Measurements from ENCODE around the gene DAB1.
"Not testable (repeated sequence)": the region's sequence is repeated elsewhere in the genome, so short reads cannot be mapped to it uniquely, and the experiment has no call there.

The DAB1 gene

DNA sequence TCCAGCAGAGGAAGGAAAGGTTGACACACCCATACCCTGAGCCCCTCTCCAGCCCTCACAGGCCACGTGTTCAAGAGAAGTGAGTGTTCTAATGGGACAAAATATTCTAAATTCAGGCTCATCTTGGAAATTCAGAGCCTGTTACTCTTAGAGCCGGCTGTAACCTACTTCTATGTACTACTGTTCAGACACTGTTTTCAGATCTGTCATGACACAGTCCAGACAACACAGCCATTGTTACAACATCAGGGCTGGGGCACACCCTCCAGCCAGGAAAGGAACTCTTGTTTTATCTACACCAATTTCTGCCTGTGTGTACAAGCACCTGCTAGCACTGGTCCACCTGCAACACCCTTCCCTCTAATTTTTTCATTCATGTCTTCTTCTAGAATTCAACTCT is 312.7 kb downstream of the DAB1 start:
- no peak for DNase-seq

GRCh38 chr1:57109883-57110282 is 314.0 kb downstream of the DAB1 start:
- DNase-seq, result no peak

- no peak for DNase-seq
Measured at GRCh38 chr1:57109247-57109646, 314.6 kb downstream of the DAB1 start.

GRCh38 chr1:57106296-57106695 is 317.6 kb downstream of the DAB1 start:
- no peak for DNase-seq

DNA sequence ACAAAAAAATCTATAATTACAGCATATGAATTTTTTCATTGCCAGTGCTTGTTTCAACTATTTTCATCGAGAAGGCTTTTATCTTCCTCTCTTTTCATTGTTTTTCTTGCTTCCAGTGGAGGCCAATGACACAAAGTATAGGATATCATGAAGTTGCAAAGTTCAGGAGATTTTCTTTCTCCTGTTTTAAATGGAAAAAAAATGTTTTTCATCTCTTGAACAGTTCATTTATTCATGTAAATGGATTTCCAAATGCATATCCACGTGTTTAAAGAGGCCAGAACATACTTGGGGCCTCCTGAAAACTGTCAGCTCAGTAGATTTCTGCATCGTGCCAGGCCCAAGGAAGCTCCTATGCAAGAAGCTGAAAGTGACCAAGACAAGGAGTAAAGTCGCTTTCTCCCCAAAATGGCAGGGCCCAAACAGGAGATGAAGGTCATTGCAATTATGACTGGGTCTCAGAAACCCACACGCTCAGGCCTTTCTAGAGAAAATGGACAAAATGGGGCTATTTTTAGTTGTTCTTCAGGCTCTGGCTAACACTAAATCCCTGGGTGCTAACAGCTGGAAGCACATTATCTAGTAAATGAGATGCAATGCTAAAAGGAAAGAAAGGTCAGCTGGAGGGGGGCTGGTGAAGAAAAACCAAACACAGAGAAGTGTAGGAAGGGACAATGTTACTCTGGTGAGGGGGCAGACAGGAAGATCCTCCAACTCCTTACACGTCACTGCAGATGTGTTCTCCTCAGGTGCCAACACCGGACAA is 321.1 kb downstream of the DAB1 start:
- no peak for DNase-seq

DNA sequence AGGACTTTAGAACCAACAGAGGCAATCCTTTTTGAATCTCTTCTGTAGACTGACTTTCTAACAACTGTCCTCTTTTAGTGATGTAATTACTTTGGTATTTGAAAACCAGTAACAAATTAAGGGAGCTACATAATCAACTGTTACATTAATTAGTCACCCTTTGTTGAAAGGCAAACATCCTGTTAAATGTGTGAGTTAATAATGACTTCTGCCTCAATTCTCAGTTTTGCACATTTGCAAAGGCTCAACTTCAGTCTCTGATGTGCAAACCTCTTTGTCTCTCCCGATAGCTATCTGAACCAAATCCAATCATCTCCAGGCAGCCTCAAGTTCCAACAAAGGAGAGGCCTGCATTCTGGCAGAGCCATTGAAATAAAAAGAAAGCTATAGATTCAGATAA is 322.7 kb downstream of the DAB1 start:
- DNase-seq, result no peak

DNA sequence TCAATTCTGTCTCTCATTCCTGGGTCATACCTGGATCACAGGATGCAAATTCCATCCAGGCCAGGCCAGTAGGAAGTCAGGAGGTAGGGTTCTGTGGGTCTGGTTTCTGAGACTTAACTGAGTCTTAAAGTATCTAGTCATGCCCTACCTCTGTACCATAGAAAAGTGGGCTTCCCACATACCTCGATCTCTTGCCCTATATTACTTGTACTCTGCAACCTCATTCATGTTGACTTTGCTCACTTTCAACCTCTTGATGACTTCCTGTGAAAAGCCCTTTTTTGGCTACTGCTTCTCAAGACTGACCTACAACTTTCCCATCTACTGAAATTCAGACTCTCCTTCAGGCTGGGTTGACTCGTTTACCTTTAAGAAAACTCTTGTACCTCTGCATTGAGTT is 329.1 kb downstream of the DAB1 start:
- no peak for DNase-seq

DNA sequence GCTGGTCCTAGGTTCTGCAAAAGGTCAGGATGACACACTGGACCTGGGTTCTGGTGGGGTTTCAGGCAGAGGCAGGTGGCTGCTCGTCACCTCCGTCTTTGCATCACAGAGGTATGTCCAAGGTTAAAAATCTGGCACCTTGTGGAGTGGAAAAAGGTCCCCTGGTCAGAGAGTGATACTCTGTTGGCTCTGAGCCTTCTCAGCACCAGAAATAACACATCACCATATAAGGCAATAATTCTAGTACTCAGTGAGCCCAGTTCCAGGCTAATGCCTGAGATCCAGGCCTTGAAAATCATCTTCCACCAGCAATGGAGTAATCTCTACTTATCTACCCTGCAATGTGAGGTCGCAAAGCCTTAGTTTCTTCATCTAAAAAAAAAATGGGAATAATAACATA is 330.7 kb downstream of the DAB1 start:
- no peak for DNase-seq

GRCh38 chr1:57091642-57092041 is 332.2 kb downstream of the DAB1 start:
- DNase-seq, result no peak

DNA sequence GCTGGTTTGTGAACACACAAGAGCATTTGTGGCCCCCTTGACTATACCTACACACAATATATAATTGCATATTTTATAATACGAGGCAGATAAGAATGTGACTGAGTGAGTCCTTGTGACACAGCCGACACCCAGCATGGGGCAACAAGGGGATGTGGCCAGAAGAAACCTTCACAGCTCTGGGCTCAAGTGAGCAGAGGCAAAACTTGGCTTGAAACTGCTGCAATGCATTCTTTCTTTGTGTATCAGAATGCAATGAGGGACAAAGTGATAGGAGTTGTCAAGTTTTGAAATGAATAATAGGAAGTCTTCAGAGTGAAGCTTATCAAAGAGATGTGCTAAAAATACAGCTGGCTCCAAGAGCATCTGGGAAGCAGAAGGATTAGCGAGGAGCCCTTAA is 334.0 kb downstream of the DAB1 start:
- DNase-seq, result no peak

GRCh38 chr1:57089221-57089620 is 334.6 kb downstream of the DAB1 start:
- no peak for DNase-seq

DNA sequence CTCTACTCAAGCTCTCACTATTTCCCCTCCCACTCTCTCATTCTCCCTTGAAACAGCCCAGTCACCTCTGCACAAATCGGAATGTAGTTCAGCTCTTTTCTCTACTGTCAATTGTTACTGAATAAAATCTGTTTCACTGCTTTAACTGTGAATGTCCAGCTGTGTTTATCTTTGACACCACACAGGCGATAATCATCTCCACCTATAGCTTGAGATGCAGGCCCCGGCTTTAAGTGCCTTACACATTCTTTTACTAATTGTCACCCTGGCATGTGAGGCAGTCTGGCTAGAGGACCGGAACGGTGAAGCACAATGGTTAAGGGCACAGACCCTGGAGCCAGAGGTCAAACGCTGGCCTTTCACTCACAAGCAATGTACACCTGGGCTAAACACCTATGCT is 335.2 kb downstream of the DAB1 start:
- DNase-seq, result no peak

DNA sequence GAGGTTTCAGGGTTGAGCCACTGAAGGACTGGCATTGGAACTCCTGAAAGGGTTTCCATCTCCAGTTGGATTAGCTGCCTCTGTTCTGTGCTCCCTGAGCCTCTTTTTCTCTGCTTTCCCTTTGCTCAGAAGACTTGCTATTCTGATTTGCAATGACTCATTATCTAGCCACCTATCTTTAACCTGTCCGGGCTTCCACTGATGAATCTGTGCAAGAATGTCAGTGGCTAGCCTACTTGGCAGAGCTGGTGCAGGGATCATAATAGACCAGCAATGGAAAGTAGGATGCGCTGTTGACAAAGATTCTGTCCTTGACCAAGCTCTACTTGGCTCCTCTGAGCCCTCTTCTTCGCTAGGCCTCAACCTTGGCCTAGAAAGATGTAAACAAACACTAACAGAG is 336.2 kb downstream of the DAB1 start:
- not testable (repeated sequence) for DNase-seq

- no peak for DNase-seq
Measured at GRCh38 chr1:57086154-57086553, 337.7 kb downstream of the DAB1 start.

DNA sequence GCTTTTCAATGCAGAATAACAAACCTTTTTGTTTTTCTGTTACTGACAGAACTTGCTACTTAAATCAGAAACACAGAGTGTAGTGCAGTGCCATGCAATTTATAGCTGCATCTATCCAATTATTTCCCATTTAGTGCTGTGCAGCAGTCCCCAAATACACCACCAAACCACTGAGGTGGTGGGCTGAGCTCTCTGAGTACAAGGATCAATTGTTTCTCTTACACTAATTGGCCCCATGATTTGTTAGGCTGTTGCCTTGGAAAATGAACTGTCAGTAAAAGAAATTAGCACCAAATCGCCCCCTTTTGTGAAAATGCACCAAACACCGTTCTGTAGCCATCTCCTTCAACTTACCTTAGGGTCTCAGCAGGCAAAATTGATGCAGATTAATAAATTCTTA is 339.2 kb downstream of the DAB1 start:
- DNase-seq, result no peak

GRCh38 chr1:57082711-57083439 is 341.0 kb downstream of the DAB1 start:
- DNase-seq, result no peak

GRCh38 chr1:57079454-57080157 is 344.3 kb downstream of the DAB1 start:
- no peak for DNase-seq

DNA sequence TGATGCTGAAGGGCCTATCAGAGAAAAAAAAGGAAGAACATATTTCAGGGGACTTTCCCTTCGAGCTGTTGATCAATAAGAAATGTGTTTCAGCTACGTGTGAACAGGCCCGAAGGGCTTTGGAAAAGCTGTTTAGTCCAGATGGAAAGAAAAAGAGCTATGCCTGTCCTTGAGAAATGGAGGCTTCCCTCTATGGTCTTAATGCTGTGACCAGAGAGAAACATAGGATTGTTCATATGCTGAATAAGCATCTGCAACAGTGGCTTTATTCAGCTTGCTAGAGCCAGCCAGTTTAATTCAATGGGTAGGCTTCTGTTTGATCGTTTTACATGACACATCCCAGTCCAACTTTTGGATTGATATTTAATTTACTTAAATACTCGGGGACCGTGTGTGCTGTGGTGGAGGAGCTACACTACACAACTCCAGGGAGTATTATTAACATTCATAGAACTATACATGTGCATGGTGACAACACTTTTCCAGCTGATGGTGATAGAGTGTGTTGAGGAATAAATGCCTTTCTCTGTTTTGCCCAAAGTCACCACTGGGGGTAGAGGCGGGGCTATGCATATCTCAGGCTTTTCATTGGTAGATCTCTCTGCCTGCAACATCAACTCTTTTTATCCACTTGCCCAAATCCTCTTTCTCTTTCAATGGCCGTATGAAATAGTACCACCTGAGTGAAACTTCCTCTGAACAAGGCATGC is 351.3 kb downstream of the DAB1 start:
- DNase-seq, result no peak

- DNase-seq, result no peak
Measured at GRCh38 chr1:57067863-57068262, 356.0 kb downstream of the DAB1 start.

GRCh38 chr1:57066980-57067610 is 356.8 kb downstream of the DAB1 start:
- DNase-seq, result no peak

DNA sequence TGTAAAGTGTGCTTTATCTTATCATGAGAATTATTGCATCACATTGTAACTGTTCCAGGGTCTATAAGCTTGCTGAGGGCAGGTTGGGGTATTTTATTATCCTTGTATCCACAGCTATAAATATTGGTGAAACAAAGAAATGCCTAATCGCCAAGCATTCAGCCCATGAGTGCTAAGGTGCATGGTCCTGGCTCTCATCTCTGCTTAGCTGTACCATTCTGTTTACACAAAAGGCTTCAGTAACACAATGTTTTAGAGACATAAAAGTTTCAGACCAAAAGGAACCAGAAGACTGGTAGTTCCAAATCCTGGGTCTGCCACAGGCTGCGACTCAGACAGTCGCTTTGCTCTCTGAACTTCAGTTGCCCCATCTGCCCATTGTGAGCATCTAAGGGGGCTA is 358.4 kb downstream of the DAB1 start:
- DNase-seq, result no peak

GRCh38 chr1:57064379-57065140 is 359.3 kb downstream of the DAB1 start:
- no peak for DNase-seq

Data from NCI-H69 (cell line).